IMR-90 (cell line): ENCODE measurements around the gene DEAF1. TPM values are rescaled to one million over a fixed set of nuclear protein-coding genes. Genes with fewer than 3 reads are reported as not detected.

Experiments
- ATAC-seq: fragments of 200-7000 bp; cut with Tn5 transposase; 2 replicates; pipeline ENCODE4 v1.9.1; 2020; ENCODE audit warnings: low read depth, mild to moderate bottlenecking, moderate library complexity
- BruUV-seq: library from RNA; stranded (reverse); fragments of 400-500 nt; replicated peaks from 2 replicates; lab custom pipeline; 2021; lab: Mats Ljungman, UMichigan
- CTCF ChIA-PET: fragments of 300-600 bp; formaldehyde crosslinking; extraction: SDS; loops from one replicate; lab custom pipeline; 2021; ENCODE audit warnings: antibody characterized with exemption; lab: Yijun Ruan, JAX
- POLR2A ChIA-PET: fragments of 300-600 bp; sonication (Branson Sonifier 250); formaldehyde crosslinking; loops from one replicate; lab custom pipeline; 2022; ENCODE audit warnings: antibody characterized with exemption; ENCODE audit not compliant: unreplicated experiment; lab: Charles Lee
- DNase-seq: peaks from one replicate; pipeline ENCODE4 v3.0.0; 2013
- H2AFZ ChIP-seq: replicated peaks from 2 replicates; pipeline ENCODE3; 2013; ENCODE audit warnings: low read length, mild to moderate bottlenecking; ENCODE audit not compliant: poor library complexity
- H2AK5ac ChIP-seq: 2 replicates; pipeline ENCODE4 v1.6.1; 2013; ENCODE audit warnings: low read depth, low read length, inconsistent platforms
- H2AK9ac ChIP-seq: replicated peaks from 2 replicates; pipeline ENCODE3; 2013; ENCODE audit warnings: mild to moderate bottlenecking, low read depth, low read length, moderate library complexity; ENCODE audit not compliant: poor library complexity
- H2BK120ac ChIP-seq: 2 replicates; pipeline ENCODE4 v1.6.1; 2013; ENCODE audit warnings: low read depth, low read length, inconsistent platforms
- H2BK15ac ChIP-seq: 3 replicates; pipeline ENCODE4 v1.6.1; 2013; ENCODE audit warnings: low read depth, low read length, inconsistent platforms
- H2BK20ac ChIP-seq: 2 replicates; pipeline ENCODE4 v1.6.1; 2013; ENCODE audit warnings: low read depth, mild to moderate bottlenecking, inconsistent platforms, low read length, moderate library complexity
- H2BK5ac ChIP-seq: 2 replicates; pipeline ENCODE4 v1.6.1; 2013; ENCODE audit warnings: mild to moderate bottlenecking, low read depth, low read length, inconsistent platforms; ENCODE audit not compliant: poor library complexity, severe bottlenecking
- H3K14ac ChIP-seq: replicated peaks from 2 replicates; pipeline ENCODE4 v1.6.1; 2013; ENCODE audit warnings: low read depth, low read length, inconsistent platforms
- H3K18ac ChIP-seq: 2 replicates; pipeline ENCODE4 v1.6.1; 2013; ENCODE audit warnings: low read depth, low read length, control low read depth
- H3K23ac ChIP-seq: 2 replicates; pipeline ENCODE4 v1.6.1; 2013; ENCODE audit warnings: low read depth, low read length, inconsistent platforms
- H3K27ac ChIP-seq: 2 replicates; pipeline ENCODE4 v1.5.1; 2013; ENCODE audit warnings: mild to moderate bottlenecking, control low read depth, low read length; ENCODE audit not compliant: insufficient read depth
- H3K27me3 ChIP-seq: 2 replicates; pipeline ENCODE4 v1.6.1; 2013; ENCODE audit warnings: low read length; ENCODE audit not compliant: control insufficient read depth, insufficient read depth
- H3K36me3 ChIP-seq: 2 replicates; pipeline ENCODE4 v1.6.1; 2013; ENCODE audit warnings: low read length, mixed read lengths; ENCODE audit not compliant: control insufficient read depth, insufficient read depth
- H3K4ac ChIP-seq: 2 replicates; pipeline ENCODE4 v1.6.1; 2013; ENCODE audit warnings: low read depth, low read length, inconsistent platforms
- H3K4me1 ChIP-seq: 2 replicates; pipeline ENCODE4 v1.6.1; 2013; ENCODE audit warnings: low read length, mixed read lengths; ENCODE audit not compliant: control insufficient read depth, insufficient read depth
- H3K4me2 ChIP-seq: 2 replicates; pipeline ENCODE4 v1.6.1; 2013; ENCODE audit warnings: low read depth, mild to moderate bottlenecking, control low read depth, low read length, moderate library complexity
- H3K4me3 ChIP-seq: 2 replicates; pipeline ENCODE4 v1.5.1; 2013; ENCODE audit warnings: low read depth, mild to moderate bottlenecking, control low read depth, low read length, moderate library complexity; ENCODE audit not compliant: insufficient read depth
- H3K56ac ChIP-seq: 2 replicates; pipeline ENCODE4 v1.6.1; 2013; ENCODE audit warnings: low read length, inconsistent platforms; ENCODE audit not compliant: insufficient read depth; ENCODE audit errors: extremely low read depth
- H3K79me1 ChIP-seq, 2 experiments: 2 replicates each; pipeline ENCODE4 v1.6.1; 2013; ENCODE audit warnings: low read length in 2 of 2, inconsistent platforms in 1 of 2, low read depth in 1 of 2
- H3K9ac ChIP-seq: 2 replicates; pipeline ENCODE4 v1.6.1; 2013; ENCODE audit warnings: low read depth, low read length, control low read depth
- H3K9me1 ChIP-seq: 2 replicates; pipeline ENCODE4 v1.6.1; 2013; ENCODE audit warnings: low read length, inconsistent platforms; ENCODE audit not compliant: insufficient read depth
- H3K9me3 ChIP-seq: 2 replicates; pipeline ENCODE4 v1.6.1; 2013; ENCODE audit warnings: low read length; ENCODE audit not compliant: control insufficient read depth, insufficient read depth
- H4K20me1 ChIP-seq: 2 replicates; pipeline ENCODE4 v1.6.1; 2013; ENCODE audit warnings: low read length, inconsistent platforms; ENCODE audit not compliant: insufficient read depth
- H4K5ac ChIP-seq: 2 replicates; pipeline ENCODE4 v1.6.1; 2013; ENCODE audit warnings: mild to moderate bottlenecking, low read depth, low read length, control low read depth
- H4K8ac ChIP-seq, 2 experiments: 2 replicates each; pipeline ENCODE4 v1.6.1; 2013; ENCODE audit warnings: low read depth in 2 of 2, low read length in 2 of 2, control low read depth in 1 of 2, inconsistent platforms in 1 of 2
- H4K91ac ChIP-seq: 2 replicates; pipeline ENCODE4 v1.6.1; 2013; ENCODE audit warnings: low read depth, low read length, inconsistent platforms; ENCODE audit not compliant: insufficient read depth
- BHLHE40 ChIP-seq: fragments of 150-350 bp; IDR thresholded peaks from 2 replicates; pipeline ENCODE4 v1.6.1; 2016; ENCODE audit warnings: mild to moderate bottlenecking, low read depth, low read length
- CEBPB ChIP-seq: IDR thresholded peaks from 2 replicates; pipeline ENCODE4 v1.6.1; 2012; ENCODE audit warnings: low read depth, low read length, improper control_type of control experiment
- FOS ChIP-seq: fragments of 150-350 bp; IDR thresholded peaks from 2 replicates; pipeline ENCODE4 v1.6.1; 2016; ENCODE audit warnings: low read depth, low read length
- MXI1 ChIP-seq: IDR thresholded peaks from 2 replicates; pipeline ENCODE4 v1.6.1; 2012; ENCODE audit warnings: low read depth, mild to moderate bottlenecking, low read length, moderate library complexity, borderline replicate concordance
- RAD21 ChIP-seq: IDR thresholded peaks from 2 replicates; pipeline ENCODE4 v1.6.1; 2012; ENCODE audit warnings: low read length, improper control_type of control experiment
- RCOR1 ChIP-seq: IDR thresholded peaks from 2 replicates; pipeline ENCODE4 v1.6.1; 2012; ENCODE audit warnings: mild to moderate bottlenecking, low read length, improper control_type of control experiment; ENCODE audit not compliant: insufficient replicate concordance
- WGBS, 2 experiments: methylation state at CpG; one replicate each; pipeline versions ENCODE4 v1.1.5 to v1.1.7; 2013; ENCODE audit warnings: missing lambda C conversion rate in 2 of 2; ENCODE audit not compliant: insufficient read length in 1 of 2; ENCODE audit errors: extremely low coverage in 2 of 2; 5-methylcytosine and 5-hydroxymethylcytosine counted together
- dilution Hi-C: fragments of 300-500 bp; cut with HindIII; formaldehyde crosslinking; loops from one replicate; pipeline ENCODE4 v1.14.3; 2018; ENCODE audit warnings: low sequenced_read_pairs; ENCODE audit not compliant: unreplicated experiment
- in situ Hi-C: fragments of 300-500 bp; cut with MboI; formaldehyde crosslinking; loops from 3 replicates; pipeline ENCODE4 v1.14.3; 2019; ENCODE audit warnings: low sequenced_read_pairs, inconsistent platforms, mixed read lengths
- intact Hi-C: fragments of 100-400 bp; cut with micrococcal nuclease; formaldehyde crosslinking; loops from 2 replicates; pipeline ENCODE4 v1.10.0; 2022
- polyA plus RNA-seq, 3 experiments: library from polyadenylated mRNA; depleted of rRNA; stranded (reverse); fragments of >200 nt; gene quantifications; 2 replicates each; pipeline ENCODE4 v1.2.3, GENCODE V29; 2012; ENCODE audit warnings: low replicate concordance in 1 of 3
- total RNA-seq: library from RNA; depleted of rRNA; stranded (reverse); fragments of >200 nt; gene quantifications from 2 replicates; pipeline ENCODE4 v1.2.3, GENCODE V29; 2012
- TF ChIP-seq, protein P1 (sequence below): fragments of 150-350 bp; IDR thresholded peaks from 2 replicates; pipeline ENCODE4 v1.6.1; 2016; ENCODE audit warnings: low read depth, mild to moderate bottlenecking, low read length, moderate library complexity, borderline replicate concordance

The DEAF1 gene
- total and polyA plus RNA-seq, 2 of the 4 experiments (the other 2 are of a cell fraction) = 22.9 to 31.6 TPM

DNA sequence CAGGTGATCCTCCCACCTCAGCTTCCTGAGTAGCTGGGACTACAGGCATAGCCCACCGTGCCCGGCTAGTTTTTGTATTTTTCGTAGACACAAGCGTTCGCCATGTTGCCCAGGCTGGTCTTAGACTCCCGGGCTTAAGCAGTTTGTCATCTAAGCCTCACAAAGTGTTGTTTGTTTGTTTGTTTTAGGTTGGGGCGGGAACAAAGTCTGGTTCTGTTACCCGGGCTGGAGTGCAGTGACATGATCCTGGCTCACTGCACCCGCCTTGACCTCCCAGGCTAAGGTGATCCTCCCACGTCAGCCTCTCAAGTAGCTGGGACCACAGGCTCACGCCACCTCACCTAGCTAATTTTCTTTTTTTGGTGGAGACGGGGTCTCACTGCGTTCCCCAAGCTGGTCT is 91.9 kb downstream of the DEAF1 start:
- WGBS, 2 experiments = 67% methylated on average over 3 of the region's 13 CpGs; no CpG with 5 or more reads in 1 of the 2 experiments
- no peak overlapping the region for H4K91ac ChIP-seq
- no peak overlapping the region for H2BK15ac ChIP-seq
- no peak overlapping the region for H2BK5ac ChIP-seq
- no peak overlapping the region for H3K18ac ChIP-seq
- H3K4me1 ChIP-seq = no peaks in the 10 kb centered on the region
- no peak overlapping the region for H2AK5ac ChIP-seq
- H2AFZ ChIP-seq = no peak overlapping the region
- no peaks in the 10 kb centered on the region for H3K9me1 ChIP-seq
- H3K4me3 ChIP-seq = no peak overlapping the region
- H3K56ac ChIP-seq = no peak overlapping the region
- peaks cover 76% of the 10 kb centered on the region for H3K36me3 ChIP-seq
- intact Hi-C loops = no loop called here
- no peak for DNase-seq
- no peak for TF ChIP-seq RCOR1
- TF ChIP-seq FOS = no peak
- no peak for TF ChIP-seq MXI1
- TF ChIP-seq CEBPB = no peak
- TF ChIP-seq BHLHE40 = no peak
- TF ChIP-seq, protein P1, sequence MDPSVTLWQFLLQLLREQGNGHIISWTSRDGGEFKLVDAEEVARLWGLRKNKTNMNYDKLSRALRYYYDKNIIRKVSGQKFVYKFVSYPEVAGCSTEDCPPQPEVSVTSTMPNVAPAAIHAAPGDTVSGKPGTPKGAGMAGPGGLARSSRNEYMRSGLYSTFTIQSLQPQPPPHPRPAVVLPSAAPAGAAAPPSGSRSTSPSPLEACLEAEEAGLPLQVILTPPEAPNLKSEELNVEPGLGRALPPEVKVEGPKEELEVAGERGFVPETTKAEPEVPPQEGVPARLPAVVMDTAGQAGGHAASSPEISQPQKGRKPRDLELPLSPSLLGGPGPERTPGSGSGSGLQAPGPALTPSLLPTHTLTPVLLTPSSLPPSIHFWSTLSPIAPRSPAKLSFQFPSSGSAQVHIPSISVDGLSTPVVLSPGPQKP = no peak
- no peak for TF ChIP-seq RAD21
- H3K9me3 ChIP-seq = no peaks in the 10 kb centered on the region
- H4K8ac ChIP-seq = no peak overlapping the region
- no peak overlapping the region for H3K4me2 ChIP-seq
- POLR2A ChIA-PET = no interaction called here
- no peaks in the 10 kb centered on the region for H3K27me3 ChIP-seq
- no peak for ATAC-seq
- no peak overlapping the region for H4K5ac ChIP-seq
- dilution Hi-C loops = no loop called here
- no peak overlapping the region for H2BK120ac ChIP-seq
- 0 out of 2 replicates have a peak, but pooled peaks cover 4% of the 10 kb centered on the region for H4K20me1 ChIP-seq
- CTCF ChIA-PET = no interaction called here
- no peak overlapping the region for H3K27ac ChIP-seq
- H3K4ac ChIP-seq = no peak overlapping the region
- no peak overlapping the region for H3K23ac ChIP-seq
- H3K9ac ChIP-seq = no peak overlapping the region
- no peak overlapping the region for H2AK9ac ChIP-seq
- no peak overlapping the region for H3K14ac ChIP-seq
- BruUV-seq = no TSS peak
- peaks cover 10 to 31% of the 10 kb centered on the region in 2 experiments for H3K79me1 ChIP-seq
- in situ Hi-C loops = no loop called here
- H2BK20ac ChIP-seq = no peak overlapping the region
